ENCODE results near the gene WWOX.

The WWOX gene

DNA sequence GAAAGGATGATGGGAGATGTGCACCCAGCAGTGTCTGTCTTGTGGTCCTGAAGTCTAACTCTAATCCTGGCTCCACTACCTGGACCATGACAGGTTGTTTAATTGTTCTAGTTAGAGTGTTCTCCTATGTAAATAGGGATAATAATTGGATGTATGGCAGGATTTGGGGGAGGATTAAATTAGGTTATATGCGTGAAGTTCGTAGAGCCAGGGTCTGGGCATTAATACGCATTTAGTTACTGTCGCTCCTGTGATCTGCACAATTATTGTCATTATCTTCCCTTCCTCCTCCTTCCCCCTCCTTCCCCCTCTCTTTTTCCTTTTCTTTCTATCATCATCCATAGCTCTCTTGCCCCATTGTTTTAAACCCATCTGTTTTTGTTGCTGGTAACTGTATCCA, 210.3 kb downstream of the WWOX start:
- no peak for DNase-seq

- DNase-seq, result no peak
Measured at GRCh38 chr16:78310196-78310595, 210.7 kb downstream of the WWOX start.

DNA sequence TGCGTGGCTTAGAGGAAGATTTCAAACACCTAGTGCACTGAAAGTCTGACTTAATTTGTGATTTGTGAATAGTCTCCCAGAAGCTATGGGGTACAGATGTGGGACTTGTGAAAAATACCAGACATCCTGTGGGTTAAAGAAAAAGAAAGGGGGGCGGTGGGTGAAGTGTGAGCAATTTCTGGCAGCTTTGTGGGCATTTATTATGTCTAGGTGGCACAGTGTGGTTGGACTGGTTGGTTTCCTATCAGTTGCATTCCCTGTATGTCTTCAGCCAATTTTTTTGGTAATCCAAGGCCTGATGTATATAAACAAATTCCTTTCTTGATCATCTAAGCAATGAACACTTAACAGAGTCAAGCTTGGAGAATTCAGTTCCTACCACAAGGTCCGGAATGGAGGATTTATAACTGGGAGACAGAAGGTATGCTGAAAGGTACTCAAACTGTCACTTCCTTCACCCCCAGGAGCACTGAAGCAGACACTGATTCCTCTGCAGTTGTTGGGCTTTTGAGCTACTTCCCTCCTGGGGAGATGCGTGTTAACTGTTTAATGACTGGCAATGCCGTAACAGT, 211.6 kb downstream of the WWOX start:
- no peak for DNase-seq

GRCh38 chr16:78311831-78312230, 212.4 kb downstream of the WWOX start:
- DNase-seq, result no peak

- DNase-seq, result no peak
Measured at GRCh38 chr16:78317564-78318240, 218.2 kb downstream of the WWOX start.

- DNase-seq, result no peak
Measured at GRCh38 chr16:78321620-78322360, 222.3 kb downstream of the WWOX start.

DNA sequence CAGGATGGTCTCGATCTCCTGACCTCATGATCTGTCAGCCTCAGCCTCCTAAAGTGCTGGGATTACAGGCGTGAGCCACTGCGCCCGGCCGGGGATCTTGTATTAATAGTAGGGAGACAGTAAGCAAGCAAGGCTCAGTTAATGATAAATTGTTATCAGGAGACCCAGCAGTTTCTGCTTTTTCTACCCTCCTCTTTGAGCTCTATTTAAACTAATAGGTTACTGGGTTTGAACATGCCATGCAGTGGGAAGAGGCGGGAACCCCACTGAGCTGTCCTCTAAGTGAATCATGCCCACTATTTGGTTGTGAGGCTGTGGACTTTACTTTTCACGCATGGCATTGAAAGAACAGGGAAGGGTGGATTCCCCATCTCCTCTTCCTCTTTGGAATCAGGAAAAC, 223.9 kb downstream of the WWOX start:
- no peak for DNase-seq

DNA sequence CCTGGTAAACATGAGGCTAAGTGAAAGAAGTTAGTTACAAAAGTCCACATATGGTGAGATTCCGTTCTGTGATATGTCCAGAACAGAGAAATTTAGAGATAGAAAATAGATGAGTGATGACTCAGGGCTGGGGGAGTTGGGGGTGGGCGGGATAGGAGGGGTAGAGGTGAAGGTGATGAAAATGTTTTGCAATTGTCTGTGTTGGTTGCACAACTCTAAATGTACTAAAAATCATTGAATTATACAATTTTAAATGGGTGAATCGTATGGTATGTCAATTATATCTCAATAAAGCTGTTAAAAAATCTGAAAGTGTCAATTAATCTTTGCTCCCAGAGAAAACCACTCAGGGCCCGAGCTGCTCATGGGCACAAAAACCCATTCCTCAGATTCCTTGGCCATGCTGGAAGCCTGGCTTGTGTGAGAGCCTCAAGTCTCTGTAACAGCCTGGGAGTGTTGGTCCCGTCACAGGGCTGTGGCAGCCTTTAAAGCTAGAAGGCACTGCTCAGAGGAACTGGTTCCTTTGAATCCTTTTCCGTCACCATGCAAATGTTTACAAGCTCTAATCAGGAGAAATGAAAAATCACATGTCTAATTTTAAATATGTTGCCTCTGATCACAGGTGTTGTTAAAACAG, 225.3 kb downstream of the WWOX start:
- DNase-seq, result no peak

- DNase-seq, result no peak
Measured at GRCh38 chr16:78325468-78326352, 226.3 kb downstream of the WWOX start.

- no peak for DNase-seq
Measured at GRCh38 chr16:78326731-78327130, 227.3 kb downstream of the WWOX start.

DNA sequence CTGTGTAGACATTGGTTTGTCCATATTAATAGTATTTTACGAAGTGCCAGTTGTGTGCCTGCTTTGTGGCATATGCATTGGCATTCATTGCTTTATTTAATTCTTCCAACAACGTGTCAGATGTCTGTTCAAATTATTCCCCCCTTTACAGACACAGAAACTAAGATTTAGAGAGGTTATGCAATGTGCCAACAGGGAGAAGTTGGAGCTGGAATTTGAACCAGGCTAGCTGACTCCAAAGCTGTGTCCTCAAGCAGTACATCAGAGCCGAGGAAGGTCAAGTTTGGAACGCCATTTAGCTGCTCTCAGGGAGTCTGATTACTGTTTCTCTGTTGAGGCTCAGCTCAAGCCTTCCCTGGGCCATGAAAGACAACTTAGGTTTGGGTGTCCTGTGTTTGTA, 232.3 kb downstream of the WWOX start:
- no peak for DNase-seq

GRCh38 chr16:78333808-78334207, 234.4 kb downstream of the WWOX start:
- DNase-seq, result no peak

- no peak for DNase-seq
Measured at GRCh38 chr16:78340590-78340989, 241.1 kb downstream of the WWOX start.

DNA sequence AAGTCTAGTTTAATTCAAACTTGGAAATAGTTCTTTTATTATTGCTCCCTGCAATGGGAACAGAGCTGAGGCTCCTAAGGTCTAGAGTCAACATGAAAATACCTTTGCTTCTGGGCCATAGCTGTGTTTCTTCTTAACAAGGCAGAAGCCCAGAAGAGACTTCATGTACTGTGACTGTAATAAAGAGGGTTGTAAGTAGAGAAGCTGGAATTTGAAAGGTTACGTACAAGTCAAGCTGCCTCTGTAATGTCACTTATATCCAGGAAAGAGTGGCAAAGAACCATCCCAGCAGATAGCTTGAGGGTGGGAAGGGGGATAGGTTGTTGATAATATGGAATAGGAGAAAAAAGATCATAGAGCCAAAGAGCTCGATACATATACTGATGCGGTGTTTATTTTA, 248.6 kb downstream of the WWOX start:
- DNase-seq, result no peak

- DNase-seq, result no peak
Measured at GRCh38 chr16:78348886-78349285, 249.4 kb downstream of the WWOX start.

- no peak for DNase-seq
Measured at GRCh38 chr16:78352184-78352583, 252.7 kb downstream of the WWOX start.

DNA sequence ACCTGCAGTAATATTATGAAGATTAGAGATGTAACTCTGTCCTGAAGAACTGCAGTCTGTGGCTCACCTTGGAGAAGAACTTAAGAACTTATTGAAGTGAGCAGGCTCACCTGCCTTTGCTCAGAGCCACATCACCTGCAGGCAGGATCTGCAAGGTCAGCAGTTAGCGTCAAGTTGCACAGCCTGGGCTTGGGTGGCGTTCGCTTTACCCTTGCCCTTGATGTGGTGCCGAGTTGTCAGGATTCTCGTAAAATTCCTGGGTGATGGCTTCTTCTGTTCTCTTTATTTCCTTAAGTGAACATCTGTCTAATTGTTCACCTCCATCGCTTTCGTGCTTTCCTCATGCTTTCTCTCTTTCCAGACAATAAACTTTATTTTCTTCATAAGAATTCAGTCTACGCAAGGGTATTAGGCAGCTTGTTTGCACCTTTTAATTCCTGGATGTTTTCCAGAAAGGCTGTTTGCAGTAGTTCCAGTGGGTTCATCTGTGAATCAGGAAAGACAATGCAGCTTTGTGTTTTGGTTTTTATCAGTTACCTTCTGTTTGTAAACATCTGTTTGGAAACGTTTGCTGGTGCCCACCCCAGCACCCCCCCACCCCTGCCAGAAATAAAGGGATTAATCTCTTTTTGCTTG, 254.3 kb downstream of the WWOX start:
- DNase-seq, result no peak

DNA sequence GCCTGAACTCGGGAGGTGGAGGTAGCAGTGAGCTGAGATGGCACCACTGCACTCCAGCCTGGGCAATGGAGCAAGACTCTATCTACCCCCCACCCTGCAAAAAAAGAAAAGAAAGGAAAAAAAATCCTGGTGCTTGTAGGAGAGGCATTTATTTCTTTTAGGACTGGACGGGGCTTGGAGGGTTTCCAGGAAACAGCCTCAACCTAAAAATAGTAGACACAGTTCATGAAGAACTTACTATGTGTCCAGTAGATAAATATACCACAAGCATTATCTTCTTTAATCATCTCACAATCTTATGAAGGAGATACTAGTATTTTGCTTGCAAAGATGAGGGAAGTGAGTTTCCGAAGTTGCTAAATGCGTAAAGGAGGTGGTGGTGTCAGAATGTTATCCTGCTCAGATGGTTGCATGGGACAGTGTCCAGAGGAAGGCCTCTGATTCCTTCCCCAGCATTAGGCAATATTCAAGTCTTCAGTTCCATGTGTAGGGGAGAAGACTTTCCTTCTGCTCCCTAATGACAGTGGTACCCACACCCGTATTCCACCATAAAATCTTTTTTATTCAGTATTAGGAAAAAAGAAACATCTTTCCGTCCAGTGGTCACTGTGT, 263.2 kb downstream of the WWOX start:
- DNase-seq, result no peak

DNA sequence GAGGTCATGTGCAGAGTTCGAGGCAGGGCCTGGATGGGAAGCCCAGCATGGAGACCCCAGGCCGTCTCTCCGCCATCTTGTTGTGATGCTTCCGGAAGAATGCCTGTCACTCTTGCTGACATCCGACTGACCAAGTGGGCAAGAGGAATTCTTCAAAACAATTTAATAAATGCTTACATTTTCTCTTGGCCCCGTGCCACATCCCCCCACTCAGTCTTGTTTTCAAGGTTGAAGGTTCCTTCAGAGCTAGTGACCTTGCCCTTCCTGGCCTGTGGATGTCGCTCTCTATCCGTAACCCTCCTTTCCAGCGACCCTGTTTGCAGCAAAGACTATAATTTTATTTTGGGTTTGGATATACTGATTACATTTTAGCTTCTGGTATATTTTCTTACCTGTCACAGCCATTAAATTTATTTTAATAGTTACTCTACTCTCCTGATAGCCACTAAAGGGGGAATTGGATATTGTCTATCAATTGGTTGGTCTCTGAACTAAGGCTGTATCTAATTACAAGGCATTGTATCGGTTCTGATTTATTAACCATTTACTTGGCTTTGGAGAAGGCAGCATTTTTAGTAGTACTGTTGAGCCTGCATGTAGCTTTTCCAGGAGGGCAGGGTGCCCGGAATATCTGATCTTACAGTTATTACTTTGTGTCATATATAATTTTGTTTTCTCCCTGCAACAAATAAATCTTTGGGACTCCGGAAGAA, 264.5 kb downstream of the WWOX start:
- no peak for DNase-seq

GRCh38 chr16:78364556-78364880, 265.1 kb downstream of the WWOX start:
- no peak for DNase-seq

DNA sequence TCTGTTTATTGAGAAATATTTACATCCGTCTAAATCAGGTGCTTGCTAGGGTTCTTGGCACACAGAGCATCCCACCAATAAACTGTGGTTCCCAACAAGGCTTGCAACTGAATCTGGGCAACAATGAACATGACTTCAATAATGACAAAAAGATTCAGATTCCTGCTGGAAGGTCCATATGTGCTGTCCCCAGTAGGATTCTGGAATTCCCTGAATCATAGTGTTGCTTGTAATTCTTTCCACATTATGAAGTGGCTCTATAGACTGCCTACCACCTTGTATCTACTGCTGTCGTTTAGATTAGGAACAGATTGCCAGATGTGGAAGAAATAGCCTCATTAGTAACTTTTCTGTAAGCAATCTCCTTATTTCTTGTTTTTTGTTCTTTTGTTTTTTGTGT, 265.9 kb downstream of the WWOX start:
- DNase-seq, result no peak

Data from NCI-H1436 (cell line).